PFSK-1 (cell line): ENCODE results near the gene CTDSP1.

ENCODE experiments used
- FOXP2 ChIP-seq: optimal IDR thresholded peaks from 2 replicates; pipeline ENCODE3; 2011; ENCODE audit warnings: borderline replicate concordance, control low read depth, inconsistent platforms; ENCODE audit not compliant: insufficient read depth; ENCODE audit errors: extremely low read length, extremely low read depth
- POLR2AphosphoS5 ChIP-seq: IDR thresholded peaks from 2 replicates; pipeline ENCODE4 v1.6.1; 2012; ENCODE audit warnings: low read depth, mild to moderate bottlenecking, control low read depth, low read length, moderate library complexity
- REST ChIP-seq, 2 experiments: IDR thresholded peaks; 2 replicates each; pipeline versions ENCODE4 v1.6.1 to v1.8.0; 2011 to 2012; ENCODE audit warnings: low read depth in 2 of 2, low read length in 2 of 2, control low read depth in 1 of 2, inconsistent platforms in 1 of 2, mild to moderate bottlenecking in 1 of 2, moderate library complexity in 1 of 2; ENCODE audit not compliant: insufficient read depth in 1 of 2
- SIN3A ChIP-seq: IDR thresholded peaks from 2 replicates; pipeline ENCODE4 v1.6.1; 2012; ENCODE audit warnings: mild to moderate bottlenecking, low read length, moderate library complexity, borderline replicate concordance; ENCODE audit not compliant: insufficient read depth
- TAF1 ChIP-seq: IDR thresholded peaks from 2 replicates; pipeline ENCODE4 v1.6.1; 2012; ENCODE audit warnings: low read length, control low read depth, borderline replicate concordance; ENCODE audit not compliant: insufficient read depth

Gene CTDSP1

GRCh38 chr2:218405086-218405745, 5.5 kb downstream of the CTDSP1 start:
- TF ChIP-seq FOXP2 (no peak), SIN3A (no peak), POLR2AphosphoS5 (no peak), REST (IDR thresholded peaks at IDR 0.05; ENCODE audit: insufficient read depth in 1 of 2, low read depth in 2 of 2, low read length in 2 of 2) (no peak), TAF1 (no peak)

- TF ChIP-seq FOXP2 (no peak), REST (IDR thresholded peaks at IDR 0.05; ENCODE audit: insufficient read depth in 1 of 2, low read depth in 2 of 2, low read length in 2 of 2) (no peak), SIN3A (no peak), TAF1 (no peak), POLR2AphosphoS5 (no peak)
These were observed 6.1 kb downstream of the CTDSP1 start for GRCh38 chr2:218405746-218406208.

GRCh38 chr2:218406209-218406948, 6.7 kb downstream of the CTDSP1 start:
- TF ChIP-seq POLR2AphosphoS5 (peak; percentile 75), REST (IDR thresholded peaks at IDR 0.05; ENCODE audit: insufficient read depth in 1 of 2, low read depth in 2 of 2, low read length in 2 of 2) (no peak), FOXP2 (peak; percentile 36), TAF1 (0 out of 2 replicates have a peak, but pooled peaks have one; percentile 39), SIN3A (no peak)

GRCh38 chr2:218406949-218407618, 7.4 kb downstream of the CTDSP1 start:
- no peak for TF ChIP-seq FOXP2
- TF ChIP-seq SIN3A, result no peak
- no peak for TF ChIP-seq POLR2AphosphoS5
- TF ChIP-seq TAF1, result no peak
- TF ChIP-seq REST (IDR thresholded peaks at IDR 0.05; ENCODE audit: insufficient read depth in 1 of 2, low read depth in 2 of 2, low read length in 2 of 2), result no peak
